ENCODE results near the gene CTSA.

- TF ChIP-seq CTCF (IDR thresholded peaks at IDR 0.05) (peak in 1 of 6 experiments; percentile 18), POLR2A (IDR thresholded peaks at IDR 0.05) (peak; percentile 97)
Observed at GRCh38 chr20:45934586-45935415, 43.7 kb downstream of the CTSA start, which contains the start of gene PCIF1.

Data from thyroid gland (tissue), 4 donors.